Sigmoid colon (tissue), 4 donors: ENCODE data around the gene CRB2.

ENCODE experiments used
- CTCF ChIP-seq, 4 experiments: fragments of 450-650 bp in 3 of 4; fragments of 200-600 bp in 1 of 4; IDR thresholded peaks; one replicate each; pipeline ENCODE4 v1.5.1; 2016 to 2019; ENCODE audit warnings: antibody characterized with exemption in 4 of 4, mild to moderate bottlenecking in 3 of 4, moderate library complexity in 2 of 4
- EP300 ChIP-seq, 4 donors: sonication (generic); formaldehyde crosslinking; IDR thresholded peaks; one replicate each; pipeline ENCODE4 v1.6.1; 2017; ENCODE audit warnings: antibody characterized with exemption in 4 of 4
- POLR2A ChIP-seq, 2 donors: fragments of 450-650 bp; IDR thresholded peaks; one replicate each; pipeline ENCODE4 v1.6.1; 2016; ENCODE audit warnings: antibody characterized with exemption in 2 of 2, mild to moderate bottlenecking in 2 of 2, moderate library complexity in 2 of 2
- POLR2AphosphoS5 ChIP-seq, 4 donors: sonication (generic); formaldehyde crosslinking; IDR thresholded peaks; one replicate each; pipeline ENCODE4 v1.6.1; 2017; ENCODE audit warnings: antibody characterized with exemption in 4 of 4

DNA sequence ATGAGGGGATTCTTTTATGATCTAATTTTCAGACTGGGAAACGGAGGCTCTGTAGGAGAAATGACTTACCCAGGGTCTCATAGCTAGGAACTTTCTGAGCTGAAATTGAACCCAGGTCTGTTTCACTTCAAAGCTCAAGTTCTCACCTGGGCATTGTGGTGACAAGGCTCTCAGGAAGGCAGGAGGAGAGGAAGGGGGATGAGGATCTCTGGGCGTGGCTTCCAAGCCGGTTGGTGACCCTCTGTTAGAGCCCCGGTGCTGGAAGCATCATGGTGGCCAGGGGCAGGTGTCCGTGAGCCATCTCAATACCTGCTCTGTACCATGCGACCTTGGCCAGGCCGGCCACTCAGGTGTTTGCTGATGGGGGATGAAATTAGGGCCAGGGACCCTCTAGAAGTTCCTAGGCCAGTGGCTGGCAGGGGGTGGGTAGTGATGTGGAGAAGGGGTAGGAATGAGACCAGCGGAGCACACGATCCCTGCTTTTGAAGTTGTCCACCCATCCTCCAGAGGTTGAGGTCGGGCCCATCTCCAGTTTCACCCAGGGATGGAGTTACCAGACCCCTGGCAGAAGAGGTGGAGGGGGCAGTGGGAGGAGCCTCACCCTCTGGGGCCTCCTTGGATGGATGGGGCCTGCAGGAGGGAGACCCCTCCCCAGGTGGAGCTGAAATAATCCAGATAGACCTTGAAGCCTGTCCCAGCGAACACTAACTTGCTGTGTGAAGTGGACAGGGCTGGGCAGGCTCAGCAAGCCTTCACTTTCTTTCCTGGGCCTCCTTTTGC is 5.9 kb downstream of the CRB2 start:
- TF ChIP-seq CTCF (IDR thresholded peaks at IDR 0.05) (no peak), POLR2AphosphoS5 (IDR thresholded peaks at IDR 0.05) (no peak), EP300 (IDR thresholded peaks at IDR 0.05) (no peak), POLR2A (IDR thresholded peaks at IDR 0.05) (no peak)
